ENCODE results near the gene SNAPIN. TPM values are rescaled to one million over a fixed set of nuclear protein-coding genes. Genes with fewer than 3 reads are reported as not detected.

SNAPIN gene
- total RNA-seq, 4 donors from 2014 or later: 40.2 to 62.2 (median 54.8) TPM

GRCh38 chr1:153683854-153684253 is 25.4 kb downstream of the SNAPIN start:
- DNase-seq (ENCODE audit: low spot score): no peak
- ATAC-seq (ENCODE audit: low FRiP score): no peak
- no peak for TF ChIP-seq CTCF (IDR thresholded peaks at IDR 0.05)

- no peak for DNase-seq (ENCODE audit: low spot score)
- no peak for ATAC-seq (ENCODE audit: low FRiP score)
- no peak for TF ChIP-seq CTCF (IDR thresholded peaks at IDR 0.05)
Observed at GRCh38 chr1:153684892-153685291, 26.4 kb downstream of the SNAPIN start.

GRCh38 chr1:153685544-153686340 is 27.2 kb downstream of the SNAPIN start:
- no peak for DNase-seq (ENCODE audit: low spot score)
- ATAC-seq (ENCODE audit: low FRiP score): no peak
- TF ChIP-seq CTCF (IDR thresholded peaks at IDR 0.05): no peak

GRCh38 chr1:153687346-153688125 is 29.0 kb downstream of the SNAPIN start:
- ATAC-seq (ENCODE audit: low FRiP score) (no peak), DNase-seq (ENCODE audit: low spot score) (no peak)
- TF ChIP-seq CTCF (IDR thresholded peaks at IDR 0.05): no peak

GRCh38 chr1:153688276-153688675 is 29.8 kb downstream of the SNAPIN start:
- DNase-seq (ENCODE audit: low spot score): no peak
- no peak for ATAC-seq (ENCODE audit: low FRiP score)
- TF ChIP-seq CTCF (IDR thresholded peaks at IDR 0.05): no peak

GRCh38 chr1:153688736-153689328 is 30.3 kb downstream of the SNAPIN start:
- no peak for DNase-seq (ENCODE audit: low spot score)
- TF ChIP-seq CTCF (IDR thresholded peaks at IDR 0.05): no peak
- ATAC-seq (ENCODE audit: low FRiP score): no peak
